ENCODE measurements around the gene TMTC2.
"Not testable (repeated sequence)": the region's sequence is repeated elsewhere in the genome, so short reads cannot be mapped to it uniquely, and the experiment has no call there.

The TMTC2 gene

DNA sequence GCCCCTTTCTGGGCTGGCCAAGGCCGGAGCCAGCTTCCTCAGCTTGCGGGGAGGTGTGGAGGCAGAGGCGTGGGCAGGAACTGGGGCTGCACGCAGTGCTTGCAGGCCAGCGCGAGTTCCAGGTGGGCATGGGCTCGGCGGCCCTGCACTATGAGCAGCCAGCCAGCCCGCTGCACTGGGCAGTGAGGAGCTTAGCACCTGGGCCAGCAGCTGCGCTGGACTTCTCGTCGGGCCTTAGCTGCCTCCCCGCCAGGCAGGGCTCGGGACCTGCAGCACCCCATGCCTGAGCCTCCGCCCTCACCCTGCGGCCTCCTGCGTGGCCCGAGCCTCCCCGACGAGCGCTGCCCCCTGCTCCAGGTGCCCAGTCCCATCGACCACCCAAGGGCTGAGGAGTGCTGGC lies 42.0 kb downstream of the TMTC2 start:
- DNase-seq (ENCODE audit: low spot score): no peak

DNA sequence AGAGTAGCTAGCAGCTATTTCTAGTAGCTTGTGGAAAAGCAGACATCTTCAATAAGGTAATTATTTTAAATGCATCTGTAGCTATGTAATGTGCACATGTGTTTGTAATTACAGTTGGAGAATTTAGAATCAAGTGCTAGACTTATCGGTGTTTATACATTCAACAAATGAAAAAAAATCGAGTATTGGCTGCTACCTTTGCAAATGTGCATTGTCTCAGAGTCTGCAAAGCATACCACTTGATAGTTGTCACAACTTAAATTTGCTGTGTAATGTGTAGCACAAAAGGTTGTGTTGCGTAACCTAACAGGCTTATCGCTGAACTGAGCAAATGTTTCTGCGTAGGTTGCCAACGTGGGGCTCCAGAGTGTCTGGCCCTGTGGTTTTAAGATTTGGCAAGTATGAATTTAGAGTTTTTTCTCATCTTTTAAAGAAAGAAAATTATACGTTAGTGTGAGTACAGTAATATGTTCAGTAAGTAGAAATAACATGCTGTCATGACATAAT lies 44.3 kb downstream of the TMTC2 start:
- DNase-seq (ENCODE audit: low spot score): no peak

DNA sequence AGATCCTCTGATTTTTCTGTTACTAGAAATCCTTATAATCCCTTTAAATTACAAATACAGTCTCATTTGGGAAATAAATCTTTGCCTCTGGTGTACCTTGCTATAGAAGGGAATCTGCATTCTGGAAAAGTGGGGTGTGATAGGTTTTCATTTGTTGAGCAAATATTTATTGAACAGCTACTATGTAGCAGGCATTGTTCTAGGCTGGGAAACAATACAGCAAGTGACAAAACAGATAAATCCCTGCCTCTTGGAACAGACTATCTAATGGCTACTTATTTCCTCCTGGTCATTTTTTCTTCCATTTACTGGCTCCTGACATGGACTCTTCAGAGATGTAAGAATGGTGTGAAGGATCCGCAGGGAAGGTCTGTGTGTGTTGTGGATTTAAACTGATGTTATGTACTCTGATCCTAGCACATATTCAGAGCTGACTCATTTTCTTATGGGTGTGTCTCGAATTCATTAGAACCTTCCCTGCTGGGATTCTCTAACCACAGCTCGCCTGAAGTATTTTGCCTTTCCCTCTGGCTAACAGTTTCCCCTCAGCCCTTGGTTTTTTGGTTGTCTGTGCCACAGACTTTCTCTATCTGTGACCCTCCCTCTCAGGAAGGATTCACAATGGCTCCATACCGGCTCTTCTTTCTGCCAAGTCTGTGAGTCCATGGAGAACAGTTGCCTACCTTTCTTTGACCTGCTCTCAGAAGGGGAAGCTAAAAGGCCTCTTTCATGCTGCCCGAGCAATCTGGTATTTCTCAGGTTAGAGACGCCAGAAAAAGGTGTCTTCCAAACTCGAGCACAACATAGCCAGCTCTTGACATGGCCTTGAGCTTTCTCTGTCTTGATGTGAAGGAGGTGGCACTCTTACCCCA lies 53.7 kb downstream of the TMTC2 start:
- DNase-seq (ENCODE audit: low spot score): no peak

DNA sequence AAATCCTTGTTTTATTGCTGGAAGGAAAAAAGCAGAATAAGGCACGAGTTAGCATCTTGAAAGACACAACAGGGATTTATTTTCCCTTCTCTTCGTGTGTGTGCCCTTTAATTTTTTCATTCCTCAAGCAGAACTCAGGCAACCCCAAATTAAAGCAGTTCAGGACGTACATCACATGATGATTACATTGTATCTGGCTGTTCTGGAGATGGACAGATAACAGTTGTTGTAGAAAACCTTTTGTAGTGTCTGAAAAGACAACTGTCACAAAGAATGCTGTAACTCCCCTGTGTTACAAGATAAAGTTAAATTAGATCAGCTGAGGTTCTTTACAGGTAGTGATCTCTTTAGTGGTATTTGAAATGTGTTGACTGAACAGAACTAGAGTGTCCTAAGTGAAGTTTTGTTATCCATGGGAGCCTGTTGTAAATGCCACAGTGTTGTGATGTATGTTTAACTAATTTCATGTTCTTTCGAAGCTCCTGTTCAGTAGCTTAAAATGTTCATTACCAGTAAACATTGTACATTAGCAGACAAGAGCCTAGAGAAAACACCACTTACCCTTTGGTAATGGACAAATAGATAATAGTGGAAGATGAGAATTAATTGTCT lies 58.5 kb downstream of the TMTC2 start:
- no peak for DNase-seq (ENCODE audit: low spot score)

DNA sequence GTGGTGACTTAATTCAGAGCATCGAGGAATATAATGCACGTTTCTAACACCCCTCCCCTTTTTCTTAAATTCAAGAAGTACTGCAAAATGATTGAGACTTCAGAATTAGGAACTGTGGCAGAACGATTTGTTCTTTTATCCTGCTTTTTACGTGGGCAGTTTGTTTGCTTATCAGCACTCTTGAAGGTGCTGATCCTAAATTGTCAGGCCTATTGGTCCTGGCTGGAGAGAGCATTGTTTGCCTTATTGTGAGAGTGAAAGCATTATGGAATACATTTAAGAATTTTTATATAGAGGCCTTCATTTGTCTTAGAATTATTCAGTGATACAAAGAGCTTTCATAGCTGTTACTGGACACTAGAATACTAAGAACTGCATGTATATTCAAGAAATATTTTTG lies 59.1 kb downstream of the TMTC2 start:
- DNase-seq (ENCODE audit: low spot score): no peak

DNA sequence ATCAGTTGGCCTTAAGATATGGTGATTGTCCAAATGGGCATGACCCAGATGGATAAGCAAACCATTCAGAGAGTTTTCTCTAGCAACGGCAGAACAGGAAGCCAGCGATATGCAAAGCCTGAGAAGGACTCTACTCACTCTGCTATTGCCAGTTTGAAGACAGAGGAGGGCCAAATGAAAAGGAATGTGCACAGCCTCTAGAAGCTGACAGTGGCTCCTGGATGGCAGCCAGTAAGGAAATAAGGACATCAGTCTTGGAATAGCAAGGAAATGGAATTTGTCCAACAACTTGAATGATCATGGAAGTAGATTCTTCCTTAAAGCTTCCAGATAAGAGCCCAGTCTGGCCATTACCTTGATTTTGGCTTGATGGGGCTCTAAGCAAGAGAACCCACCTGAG lies 60.0 kb downstream of the TMTC2 start:
- no peak for DNase-seq (ENCODE audit: low spot score)

- DNase-seq (ENCODE audit: low spot score): no peak
These were observed 62.3 kb downstream of the TMTC2 start for GRCh38 chr12:82749015-82749414.

GRCh38 chr12:82754856-82755255 lies 68.2 kb downstream of the TMTC2 start:
- no peak for DNase-seq (ENCODE audit: low spot score)

DNA sequence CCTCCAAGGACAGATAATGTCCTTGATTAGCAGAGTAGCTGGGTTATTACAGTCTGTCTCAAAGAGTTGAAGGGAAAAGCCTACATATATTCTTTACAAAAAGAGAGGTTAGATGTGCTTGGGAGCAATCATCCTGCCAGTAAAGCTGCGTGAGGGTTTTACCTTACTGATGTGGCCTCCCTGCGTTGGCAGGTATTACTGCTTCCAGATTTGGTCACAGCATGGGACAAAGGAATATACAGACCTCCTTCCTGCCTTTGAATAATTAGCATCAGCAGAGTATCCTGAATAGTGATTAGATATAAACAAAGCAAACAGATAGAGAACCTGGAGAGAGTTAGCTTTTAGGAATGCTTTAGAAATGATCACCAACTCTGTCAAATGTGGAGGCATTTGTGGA lies 69.6 kb downstream of the TMTC2 start:
- no peak for DNase-seq (ENCODE audit: low spot score)

DNA sequence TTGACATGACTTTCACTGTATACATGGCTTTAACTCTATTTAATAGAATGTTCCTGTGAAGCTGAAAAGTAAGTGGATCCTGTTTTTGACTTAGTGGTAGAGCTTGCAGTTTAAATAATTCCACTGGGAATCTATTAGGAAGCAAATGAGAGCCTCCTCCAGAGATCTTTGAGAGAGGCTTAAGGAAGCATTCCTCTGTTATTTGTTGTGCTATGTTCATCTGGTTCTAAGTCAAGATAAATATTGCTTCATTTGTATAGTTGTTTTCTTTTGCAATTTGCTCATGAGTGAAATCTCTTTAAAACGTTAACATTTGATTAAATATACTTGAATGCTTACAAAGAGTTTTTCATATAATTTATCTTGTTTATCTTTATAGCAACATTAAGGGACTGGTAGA lies 70.4 kb downstream of the TMTC2 start:
- no peak for DNase-seq (ENCODE audit: low spot score)

- no peak for DNase-seq (ENCODE audit: low spot score)
These were observed 71.0 kb downstream of the TMTC2 start for GRCh38 chr12:82757656-82758055.

DNA sequence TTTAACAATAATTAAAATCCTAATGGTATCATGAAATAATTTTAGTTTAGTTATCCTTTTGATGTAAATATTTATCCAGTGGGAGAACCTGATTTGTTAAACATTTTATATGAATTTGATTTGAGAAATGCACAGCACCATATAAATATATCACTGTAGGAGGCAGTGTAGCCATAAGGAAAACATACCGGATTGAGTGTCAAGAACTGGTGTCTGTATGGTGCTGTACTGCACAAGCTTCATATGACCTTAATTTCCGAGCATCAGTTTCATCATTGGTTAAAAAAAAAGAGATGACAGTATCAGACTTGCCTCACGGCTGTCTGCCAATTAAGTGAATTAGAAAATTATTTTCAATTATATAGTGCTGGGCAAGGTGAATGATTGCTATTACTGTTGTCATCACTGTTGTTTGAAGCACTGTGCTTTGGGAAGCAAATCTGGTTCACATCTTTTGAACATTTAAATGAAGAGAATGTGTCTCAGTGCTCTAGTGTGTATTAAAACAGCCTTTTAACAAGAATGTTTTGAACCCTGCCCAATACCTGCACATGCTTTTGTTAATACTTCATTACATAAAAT lies 72.1 kb downstream of the TMTC2 start:
- DNase-seq (ENCODE audit: low spot score): no peak

DNA sequence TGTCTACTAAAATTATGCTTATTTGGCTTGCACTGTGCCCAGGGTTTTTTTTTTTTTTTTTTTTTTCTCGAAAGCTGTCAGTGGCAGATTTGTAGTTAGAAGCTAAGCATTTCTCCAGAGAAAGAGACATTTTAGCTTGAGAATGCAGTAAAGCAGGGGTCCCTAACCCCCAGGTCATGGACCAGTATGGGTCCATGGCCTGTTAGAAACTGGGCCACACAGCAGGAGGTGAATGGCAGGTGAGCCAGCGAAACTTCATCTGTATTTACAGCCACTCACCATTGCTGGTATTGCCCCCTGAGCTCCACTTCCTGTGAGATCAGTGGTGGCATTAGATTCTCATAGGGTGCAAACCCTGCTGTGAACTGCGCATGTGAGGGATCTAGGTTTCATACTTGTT lies 73.7 kb downstream of the TMTC2 start:
- DNase-seq (ENCODE audit: low spot score): no peak

- DNase-seq (ENCODE audit: low spot score): not testable (repeated sequence)
These were observed 78.5 kb downstream of the TMTC2 start for GRCh38 chr12:82765206-82765605.

GRCh38 chr12:82765971-82766705 lies 79.4 kb downstream of the TMTC2 start:
- DNase-seq (ENCODE audit: low spot score): no peak

DNA sequence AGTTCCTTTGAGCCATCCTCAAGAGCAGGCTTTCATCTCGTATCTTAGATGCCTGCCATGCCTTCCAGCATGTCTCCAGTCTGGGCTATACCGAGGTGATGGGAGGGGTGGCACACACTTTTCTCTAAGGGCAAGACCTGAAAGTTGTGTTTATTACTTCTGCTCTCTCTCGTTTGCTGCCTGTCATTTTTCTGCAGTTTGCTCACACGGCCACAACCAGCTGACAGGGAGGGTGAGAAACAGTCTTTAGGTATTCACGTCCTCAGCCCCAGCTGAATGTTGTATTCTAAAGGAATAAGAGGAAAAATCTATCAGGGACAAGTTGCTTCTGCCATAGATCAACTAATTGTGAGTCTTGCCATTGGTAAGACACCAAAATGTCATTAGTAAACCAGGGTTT lies 88.0 kb downstream of the TMTC2 start:
- DNase-seq (ENCODE audit: low spot score): no peak

GRCh38 chr12:82780517-82780916 lies 93.8 kb downstream of the TMTC2 start:
- no peak for DNase-seq (ENCODE audit: low spot score)

- no peak for DNase-seq (ENCODE audit: low spot score)
These were observed 94.7 kb downstream of the TMTC2 start for GRCh38 chr12:82781309-82781997.

- no peak for DNase-seq (ENCODE audit: low spot score)
These were observed 96.7 kb downstream of the TMTC2 start for GRCh38 chr12:82783435-82783834.

DNA sequence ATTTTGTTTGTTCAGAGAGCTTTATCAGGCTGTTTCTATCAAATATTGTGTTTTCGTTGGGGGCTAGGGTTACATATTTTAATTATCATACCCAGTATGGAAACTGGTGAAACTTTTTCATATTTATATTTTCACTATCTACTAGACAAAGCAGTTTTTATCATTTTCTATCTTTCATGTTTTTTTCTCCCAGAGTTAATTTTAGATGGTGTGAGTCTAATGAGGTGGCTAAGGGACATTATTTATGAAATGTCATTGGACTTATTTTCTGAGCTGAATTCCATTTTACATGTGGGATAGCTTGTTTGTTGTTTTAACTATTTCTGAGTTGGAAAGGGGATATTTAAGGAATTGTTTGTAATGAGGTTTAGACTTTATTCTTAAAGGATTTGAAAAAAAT lies 100.3 kb downstream of the TMTC2 start:
- no peak for DNase-seq (ENCODE audit: low spot score)

DNA sequence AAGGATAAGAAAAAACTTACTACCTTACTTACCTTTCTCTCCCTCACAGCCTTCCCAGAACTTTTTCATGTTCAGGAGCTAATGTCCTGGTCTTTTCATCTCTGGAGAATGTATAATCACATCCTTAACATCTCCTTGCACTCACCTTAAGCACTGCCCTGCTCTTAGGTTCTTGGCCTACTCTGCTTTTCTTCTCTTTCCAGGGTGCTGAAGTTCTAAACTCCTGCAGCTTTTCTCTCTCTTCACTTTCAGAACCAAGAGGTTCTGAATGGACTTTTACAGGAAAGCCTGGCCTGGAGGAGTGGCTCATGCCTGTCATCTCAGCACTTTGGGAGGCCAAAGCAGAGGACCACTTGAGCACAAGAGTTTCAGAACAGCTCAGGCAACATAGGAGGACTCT lies 101.9 kb downstream of the TMTC2 start:
- DNase-seq (ENCODE audit: low spot score): no peak

GRCh38 chr12:82789674-82790073 lies 103.0 kb downstream of the TMTC2 start:
- no peak for DNase-seq (ENCODE audit: low spot score)
